ENCODE data around the gene NPM3.

DNA sequence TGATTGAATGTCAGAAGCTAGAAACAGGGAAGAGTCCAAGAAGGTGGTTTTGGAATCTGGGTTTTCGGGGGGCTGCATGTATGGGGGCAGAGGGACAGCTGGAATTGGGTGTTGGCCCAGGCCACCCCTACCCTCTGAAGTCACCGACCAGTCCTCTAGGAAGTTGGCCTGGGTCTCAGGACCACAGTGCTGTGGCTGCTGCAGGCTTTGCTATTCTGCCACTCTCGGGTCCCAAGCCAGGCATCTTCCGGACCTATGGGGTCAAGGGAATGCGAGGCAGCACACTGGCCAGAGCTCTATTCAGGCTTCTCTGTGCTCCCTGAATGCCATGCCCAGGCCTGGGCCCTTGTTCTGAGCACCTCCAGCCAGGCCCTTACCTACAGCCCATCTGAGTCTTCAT lies 20.5 kb downstream of the NPM3 start:
- TF ChIP-seq CTCF (IDR thresholded peaks at IDR 0.05; ENCODE audit: low read depth, low read length) = no peak
- no peak for TF ChIP-seq EZH2phosphoT487 (IDR thresholded peaks at IDR 0.05; ENCODE audit: low read depth)

Data from OCI-LY3 (cell line).